Keratinocyte (primary cell): ENCODE results near the gene DYNC1LI2.

Experiments
- EZH2 ChIP-seq: IDR thresholded peaks from one replicate; pipeline ENCODE4 v1.6.1; 2012; ENCODE audit warnings: inconsistent platforms, mild to moderate bottlenecking, low read length, moderate library complexity
- TF ChIP-seq, protein P1 (sequence below), 3 experiments: IDR thresholded peaks in 1 of 3; conservative IDR thresholded peaks in 1 of 3; optimal IDR thresholded peaks in 1 of 3; 2 replicates in 2 of 3; 3 replicates in 1 of 3; pipeline versions ENCODE3 to v1.5.1; 2011; ENCODE audit warnings: low read length in 3 of 3, mild to moderate bottlenecking in 3 of 3, moderate library complexity in 2 of 3, control low read depth in 1 of 3, inconsistent platforms in 1 of 3; ENCODE audit not compliant: insufficient read depth in 2 of 3; ENCODE audit errors: extremely low read depth in 1 of 3

DNA sequence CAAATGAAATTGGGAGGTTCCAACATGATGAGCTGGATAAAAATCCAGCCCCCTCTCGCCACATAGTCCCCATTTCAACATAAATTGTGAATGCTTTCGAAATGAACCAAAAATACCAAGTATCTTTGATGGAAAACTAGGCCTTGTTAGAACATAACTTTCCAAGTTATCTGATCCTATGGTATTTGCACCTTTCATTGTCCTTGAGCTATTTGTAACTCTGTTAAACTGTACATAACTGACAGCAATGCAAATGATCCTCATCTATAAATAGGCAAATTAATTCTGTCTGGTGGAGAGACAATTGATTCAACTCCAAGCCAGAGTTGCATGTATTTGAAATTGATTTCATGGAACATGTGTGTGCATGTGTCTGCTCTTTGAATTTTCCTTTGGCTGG lies 73.1 kb downstream of the DYNC1LI2 start:
- TF ChIP-seq, protein P1, sequence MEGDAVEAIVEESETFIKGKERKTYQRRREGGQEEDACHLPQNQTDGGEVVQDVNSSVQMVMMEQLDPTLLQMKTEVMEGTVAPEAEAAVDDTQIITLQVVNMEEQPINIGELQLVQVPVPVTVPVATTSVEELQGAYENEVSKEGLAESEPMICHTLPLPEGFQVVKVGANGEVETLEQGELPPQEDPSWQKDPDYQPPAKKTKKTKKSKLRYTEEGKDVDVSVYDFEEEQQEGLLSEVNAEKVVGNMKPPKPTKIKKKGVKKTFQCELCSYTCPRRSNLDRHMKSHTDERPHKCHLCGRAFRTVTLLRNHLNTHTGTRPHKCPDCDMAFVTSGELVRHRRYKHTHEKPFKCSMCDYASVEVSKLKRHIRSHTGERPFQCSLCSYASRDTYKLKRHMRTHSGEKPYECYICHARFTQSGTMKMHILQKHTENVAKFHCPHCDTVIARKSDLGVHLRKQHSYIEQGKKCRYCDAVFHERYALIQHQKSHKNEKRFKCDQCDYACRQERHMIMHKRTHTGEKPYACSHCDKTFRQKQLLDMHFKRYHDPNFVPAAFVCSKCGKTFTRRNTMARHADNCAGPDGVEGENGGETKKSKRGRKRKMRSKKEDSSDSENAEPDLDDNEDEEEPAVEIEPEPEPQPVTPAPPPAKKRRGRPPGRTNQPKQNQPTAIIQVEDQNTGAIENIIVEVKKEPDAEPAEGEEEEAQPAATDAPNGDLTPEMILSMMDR (optimal IDR thresholded peaks at IDR 0.05 in 1 of 3, IDR thresholded peaks at IDR 0.05 in 1 of 3, conservative IDR thresholded peaks at IDR 0.05 in 1 of 3; ENCODE audit: extremely low read depth in 1 of 3, insufficient read depth in 2 of 3, low read length in 3 of 3): no peak
- no peak for TF ChIP-seq EZH2
